NCI-H226 (cell line): Measurements from ENCODE around the gene PICALM.
A peak's percentile ranks its signal among the peaks of the same experiment; 100 is the strongest.

Source experiments
- DNase-seq: peaks from one replicate; pipeline ENCODE4 v3.0.0-alpha.2; 2015

PICALM gene

DNA sequence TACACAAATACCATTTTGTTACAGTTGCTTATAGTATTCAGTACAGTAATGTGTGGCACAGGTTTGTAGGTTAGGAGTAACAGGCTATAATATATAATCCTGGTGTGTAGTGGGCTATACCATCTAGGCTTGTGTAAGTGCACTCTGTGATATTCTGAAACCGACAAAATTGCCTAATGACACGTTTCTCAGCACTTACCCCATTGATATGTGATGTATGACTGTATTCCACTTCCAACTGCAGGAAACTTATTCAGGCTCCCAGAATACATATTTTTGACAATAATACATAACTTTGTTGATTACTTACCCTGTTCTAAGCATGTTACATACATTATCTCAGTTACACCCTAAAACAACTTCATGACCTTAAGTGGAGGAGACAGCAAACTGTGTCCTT is 5.1 kb upstream of the PICALM start:
- DNase-seq: no peak

DNA sequence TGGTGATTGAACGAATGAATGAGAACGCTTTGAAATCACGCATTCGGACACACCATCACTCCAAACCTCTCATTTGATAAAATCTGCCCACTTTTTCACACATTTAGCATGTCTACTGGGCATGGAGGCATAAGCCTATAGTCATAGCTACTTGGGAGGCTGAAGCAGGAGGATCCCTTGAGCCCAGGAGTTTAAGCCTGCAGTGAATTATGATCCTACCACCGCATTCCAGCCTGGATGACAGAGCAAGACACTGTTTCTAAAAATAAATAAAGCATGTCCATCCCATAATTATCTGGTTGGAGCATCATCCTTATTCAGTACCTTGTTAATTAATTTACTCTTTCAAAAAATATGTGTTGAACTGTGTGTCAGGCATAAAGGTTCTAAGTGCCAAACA is 3.3 kb upstream of the PICALM start:
- DNase-seq: no peak

DNA sequence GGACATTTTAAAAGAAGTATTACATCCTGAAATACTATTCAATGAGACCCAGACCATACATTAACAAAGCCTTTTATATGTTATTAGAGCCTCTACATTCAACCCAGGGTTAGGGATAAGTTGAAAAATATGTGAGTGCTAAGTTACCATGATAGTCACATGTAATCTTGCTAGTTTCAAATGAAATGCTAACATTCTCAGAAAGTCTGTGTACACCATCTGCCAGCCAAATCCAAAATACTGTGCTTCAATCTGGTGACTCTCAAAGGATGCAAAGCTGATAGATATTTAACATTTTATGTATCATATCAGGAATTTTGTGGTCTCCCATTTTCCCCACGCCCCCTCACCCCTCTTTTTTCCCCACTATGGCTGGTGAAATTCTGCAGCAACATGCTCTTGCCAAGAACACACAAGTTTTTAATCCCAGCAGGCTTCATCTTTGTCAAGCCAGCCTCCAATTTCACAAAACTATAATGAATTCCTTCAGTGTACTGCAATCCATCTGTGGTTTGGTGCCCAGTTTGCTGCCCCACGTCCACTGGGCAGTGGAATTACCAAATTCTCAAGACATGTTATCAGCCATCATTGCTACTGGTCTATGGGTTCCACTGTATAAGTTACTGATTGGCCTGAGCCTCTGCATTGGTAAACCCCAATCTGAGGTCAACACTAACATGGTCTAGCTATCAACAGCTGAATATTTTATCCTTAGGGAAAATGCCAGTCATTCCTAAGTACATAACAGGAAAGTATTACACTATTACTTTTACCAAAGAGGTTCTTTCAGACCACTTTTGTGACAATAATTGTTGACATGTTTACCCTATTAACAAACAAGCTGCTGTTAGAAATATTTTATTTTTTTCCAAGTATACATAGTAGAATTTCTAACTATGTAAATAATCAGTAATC is 1.5 kb upstream of the PICALM start:
- DNase-seq: peak; percentile 75

DNA sequence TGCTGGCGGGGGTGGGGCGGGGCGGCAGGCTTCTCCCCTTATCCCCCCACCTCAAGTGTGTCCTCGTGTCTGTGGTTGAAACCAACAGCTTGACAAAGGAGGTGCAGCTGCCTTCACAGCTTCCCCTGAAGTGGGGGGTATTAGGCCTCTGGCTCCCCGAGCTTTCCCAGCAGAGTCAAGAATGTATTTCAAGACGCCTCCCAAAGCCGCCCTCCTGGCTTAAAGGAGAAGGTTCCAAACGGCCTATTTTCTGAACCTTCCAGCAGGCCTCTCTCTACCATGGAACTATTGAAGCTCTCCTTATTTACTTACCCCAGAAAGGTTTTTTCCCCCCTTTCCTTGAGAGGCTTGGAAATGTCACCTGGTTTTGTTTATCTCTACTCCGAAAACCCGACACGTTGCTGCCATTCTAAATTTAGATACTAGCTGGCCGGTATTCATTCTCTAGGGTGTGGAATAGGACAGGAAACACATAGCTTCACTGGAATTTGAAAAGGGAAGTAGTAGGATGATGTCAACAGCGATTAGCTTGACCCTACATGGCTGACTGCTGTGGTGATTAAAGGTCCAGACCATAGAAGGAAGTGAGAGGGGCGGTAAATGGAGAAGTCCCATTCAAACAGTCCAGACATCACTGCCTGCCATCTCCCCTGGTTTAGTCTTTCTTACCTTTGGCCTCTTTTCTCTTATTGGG is 671 bp upstream of the PICALM start:
- peak; percentile 94 for DNase-seq

DNA sequence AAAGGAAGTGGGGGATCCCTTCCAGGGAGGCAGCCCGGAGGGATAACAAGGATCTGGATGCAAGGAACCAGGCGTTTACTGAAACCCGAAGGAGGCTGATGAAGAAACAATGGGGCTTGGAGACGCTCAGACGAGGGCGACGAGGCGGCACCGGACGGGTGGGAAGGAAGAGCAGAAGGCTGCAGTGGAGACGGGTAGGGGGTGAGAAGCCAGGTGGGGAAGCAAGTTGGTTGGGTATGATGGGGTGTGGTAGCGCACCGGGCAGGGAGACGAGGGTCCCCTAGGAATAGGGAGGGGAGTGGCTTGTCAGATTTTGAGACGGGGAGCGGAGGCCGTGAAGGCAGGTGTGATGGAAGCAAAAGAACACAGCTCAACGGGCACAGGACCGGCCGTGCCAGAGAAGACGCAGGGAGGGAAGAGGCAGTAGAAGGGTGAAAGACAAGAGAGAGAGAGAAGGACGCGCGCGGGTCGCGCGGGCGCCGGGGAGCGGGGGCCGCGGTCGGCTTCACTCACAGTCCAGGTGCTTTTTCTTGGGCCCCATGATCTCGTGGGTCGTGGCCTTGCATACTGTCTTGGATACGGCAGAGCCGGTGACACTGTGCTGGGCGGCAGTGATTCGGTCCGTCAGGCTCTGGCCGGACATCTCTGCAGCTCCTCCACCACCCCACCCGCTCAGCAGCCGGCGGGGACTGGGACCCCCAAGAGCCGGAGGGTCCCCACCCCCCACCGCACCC is 579 bp downstream of the PICALM start:
- DNase-seq: peak; percentile 31

DNA sequence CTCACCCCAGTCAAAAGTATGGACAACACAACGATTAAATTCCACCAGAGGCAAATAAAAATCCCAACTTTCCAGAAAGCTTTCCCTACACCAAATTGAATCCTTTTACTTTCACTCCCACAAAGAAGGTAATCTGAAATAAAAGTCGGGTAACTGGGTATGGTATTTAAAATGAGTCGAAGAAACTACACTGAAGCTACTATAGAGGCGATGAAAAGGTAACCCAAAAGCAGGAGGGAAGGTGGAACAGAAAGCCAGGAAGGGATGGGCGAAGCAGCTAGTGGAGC is 1.1 kb downstream of the PICALM start:
- DNase-seq: no peak

DNA sequence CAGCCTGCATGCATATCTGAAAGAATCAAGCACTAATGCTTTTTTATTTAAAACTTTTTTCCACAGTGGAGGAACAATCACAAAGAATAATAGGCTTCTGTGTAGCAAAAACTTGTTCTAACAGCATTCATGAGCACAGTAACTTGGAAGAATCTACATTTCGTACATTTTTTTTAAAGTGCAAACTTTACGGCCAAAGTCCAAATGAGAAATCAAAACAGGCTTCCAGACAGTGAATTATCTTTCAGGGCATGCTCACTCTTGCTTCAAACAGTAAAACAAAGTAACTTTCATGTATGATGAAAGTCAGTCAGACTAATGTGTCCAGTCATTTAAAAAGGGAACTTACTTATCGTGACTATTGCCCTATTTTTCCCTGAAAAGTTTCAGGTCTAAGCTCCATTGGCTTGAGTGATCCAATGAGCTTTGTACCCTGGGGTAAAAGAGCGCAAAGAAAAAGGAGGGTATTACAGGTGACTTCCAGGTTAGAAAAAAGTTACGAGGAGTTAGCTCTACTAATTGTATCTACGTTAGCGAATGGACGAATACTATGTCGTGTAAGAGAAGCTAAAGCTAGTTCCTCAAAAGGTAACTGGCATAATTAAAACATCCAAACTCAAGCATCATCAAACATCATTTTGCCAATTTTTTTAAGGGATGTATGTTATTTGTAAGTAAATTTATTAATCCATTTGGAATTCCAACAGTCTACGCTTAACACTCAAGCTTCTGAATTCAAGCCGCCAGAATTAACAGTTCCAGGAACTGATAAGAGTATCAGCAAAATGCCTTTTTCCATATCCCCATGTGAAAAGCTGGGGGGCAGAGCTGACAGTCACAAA is 1.7 kb downstream of the PICALM start:
- no peak for DNase-seq

DNA sequence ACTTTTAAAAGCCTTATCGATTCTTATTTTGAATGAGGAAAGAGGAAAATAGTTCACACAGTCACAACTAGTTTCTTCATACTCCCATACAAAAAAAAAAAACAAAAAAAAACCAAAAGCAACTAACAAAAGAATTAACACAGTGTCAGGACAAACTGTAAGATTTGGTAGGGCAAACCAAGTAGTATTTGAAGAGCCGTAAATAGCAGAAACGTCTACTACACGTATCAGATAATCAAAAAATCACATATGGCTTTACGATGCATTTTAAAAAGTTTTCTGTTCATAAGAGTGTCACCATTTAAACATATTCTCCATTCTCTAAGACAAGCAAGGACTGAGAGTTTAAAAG is 2.3 kb downstream of the PICALM start:
- DNase-seq: no peak

DNA sequence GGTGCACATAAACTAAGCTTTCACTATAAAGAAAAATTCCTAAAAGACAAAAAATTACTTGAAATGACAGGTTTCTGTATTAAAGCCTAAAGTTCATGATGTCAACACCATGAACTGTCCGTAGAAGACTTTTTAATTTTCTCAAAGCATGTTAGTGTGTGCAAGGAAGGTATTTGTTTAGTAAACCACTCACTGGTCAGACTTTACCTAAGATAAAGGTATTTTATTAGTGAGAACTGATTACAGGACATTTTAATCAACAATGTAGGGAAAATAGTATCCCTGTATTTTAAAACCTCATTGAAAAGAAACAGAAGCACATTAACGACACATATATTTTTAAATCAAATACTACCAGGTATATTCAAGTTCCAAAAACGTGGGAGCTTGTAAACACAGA is 2.9 kb downstream of the PICALM start:
- DNase-seq: no peak

DNA sequence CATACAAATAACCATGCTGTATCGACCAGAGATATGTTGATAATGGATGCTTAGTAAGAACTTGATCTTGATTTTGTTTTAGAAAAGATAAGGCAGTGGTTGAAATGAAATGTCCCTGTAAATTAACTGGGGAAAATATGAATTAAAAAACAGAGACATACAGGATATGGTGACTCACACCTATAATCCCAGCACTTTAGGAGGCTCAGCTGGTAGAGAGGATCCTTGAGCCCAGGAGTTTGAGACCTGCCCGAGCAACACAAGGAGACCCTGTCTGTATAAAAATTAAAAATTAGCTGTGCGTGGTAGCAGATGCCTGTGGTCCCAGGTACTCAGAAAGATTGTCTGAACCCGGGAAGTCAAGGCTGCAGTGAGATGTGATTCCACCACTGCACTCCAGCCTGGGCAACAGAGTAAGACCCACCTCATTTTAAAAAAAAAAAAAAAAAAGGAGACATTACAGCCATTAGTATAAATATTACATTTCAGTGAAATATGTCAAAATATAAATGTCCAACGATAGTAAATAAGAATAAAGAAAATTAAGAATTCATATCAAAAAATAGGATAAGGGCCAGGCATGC is 4.6 kb downstream of the PICALM start:
- peak; percentile 65 for DNase-seq

DNA sequence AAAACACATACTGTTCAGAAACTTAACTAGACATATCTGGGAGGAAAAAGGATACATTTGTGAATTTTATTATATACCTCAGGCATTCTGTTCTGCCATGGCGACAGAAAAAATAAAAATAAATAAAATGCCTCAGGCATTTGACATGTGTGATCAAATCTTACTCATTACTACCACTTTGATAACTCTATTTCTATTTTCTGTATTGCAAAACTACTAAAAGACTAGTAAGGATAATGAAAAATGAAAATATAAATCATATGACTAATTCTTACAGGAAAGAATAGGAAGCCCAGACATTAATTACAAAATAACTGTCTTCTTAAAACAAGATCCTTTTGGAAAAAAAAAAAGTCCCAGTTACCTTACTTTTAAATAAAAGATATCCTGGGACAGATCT is 5.3 kb downstream of the PICALM start:
- DNase-seq: peak; percentile 62

DNA sequence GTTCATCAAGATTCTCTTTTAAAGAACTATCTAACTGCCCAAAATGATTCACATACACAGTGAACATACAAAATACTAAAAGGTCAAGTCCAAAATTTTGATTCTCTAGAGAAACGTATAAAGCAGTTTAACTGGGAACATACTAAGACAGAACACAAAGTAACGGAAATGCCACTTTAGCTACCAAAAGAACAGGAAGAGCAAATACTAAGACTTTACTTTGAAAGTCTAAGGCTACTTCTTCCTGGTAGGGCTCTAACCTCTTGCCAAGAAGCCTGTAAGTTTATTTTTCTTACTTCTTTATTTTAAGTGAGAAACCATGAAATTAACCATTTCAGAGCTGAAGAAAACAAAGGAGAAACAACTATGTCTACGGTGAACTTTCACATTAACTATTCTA is 6.2 kb downstream of the PICALM start:
- DNase-seq: no peak

DNA sequence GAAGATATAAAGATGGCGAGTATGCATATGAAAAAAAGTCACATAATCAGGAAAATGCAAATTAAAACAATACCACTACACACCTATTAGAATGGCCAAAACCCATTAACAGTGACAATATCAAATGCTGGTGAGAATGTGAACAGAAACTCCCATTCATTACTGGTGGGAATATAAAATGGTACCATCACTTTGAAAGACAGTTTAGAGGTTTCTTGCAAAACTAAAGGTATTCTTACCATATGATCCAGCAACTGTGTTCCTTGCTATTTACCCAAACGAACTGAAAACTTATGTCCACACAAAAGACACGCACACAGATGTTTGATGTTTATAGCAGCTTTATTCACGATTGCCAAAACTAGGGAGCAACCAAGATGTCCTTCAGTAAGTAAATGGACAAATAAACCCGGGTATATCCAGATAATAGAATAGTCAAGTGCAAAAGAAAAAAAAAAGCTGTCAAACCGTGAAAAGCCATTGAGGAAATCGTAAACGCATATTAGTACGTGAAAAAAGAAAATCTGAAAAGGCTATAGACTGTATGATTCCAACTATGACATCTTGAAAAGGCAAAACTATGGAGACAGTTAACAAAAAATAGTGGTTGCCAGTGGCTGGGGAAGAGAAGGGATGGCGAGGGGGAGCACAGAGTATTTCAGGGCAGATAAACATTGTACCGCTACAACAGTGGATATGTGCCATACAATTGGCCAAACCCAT is 7.2 kb downstream of the PICALM start:
- DNase-seq: no peak

DNA sequence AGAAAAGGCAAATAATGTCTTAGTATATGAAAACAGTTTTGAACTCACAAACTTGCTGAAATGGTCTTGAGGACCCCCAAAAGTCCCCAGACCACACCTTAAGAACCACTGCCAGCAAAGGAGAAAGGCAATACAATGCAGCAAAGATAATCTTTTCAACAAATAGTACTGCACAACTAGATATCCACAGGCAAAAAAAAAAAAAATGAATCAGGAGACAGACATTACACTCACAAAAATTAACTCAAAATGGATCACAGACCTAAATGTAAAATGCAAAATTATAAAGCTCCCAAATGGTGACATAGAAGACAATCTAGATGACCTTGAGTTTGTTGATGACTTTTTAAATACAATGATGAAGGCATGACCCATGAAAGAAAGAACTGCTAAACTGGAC is 8.3 kb downstream of the PICALM start:
- DNase-seq: no peak

DNA sequence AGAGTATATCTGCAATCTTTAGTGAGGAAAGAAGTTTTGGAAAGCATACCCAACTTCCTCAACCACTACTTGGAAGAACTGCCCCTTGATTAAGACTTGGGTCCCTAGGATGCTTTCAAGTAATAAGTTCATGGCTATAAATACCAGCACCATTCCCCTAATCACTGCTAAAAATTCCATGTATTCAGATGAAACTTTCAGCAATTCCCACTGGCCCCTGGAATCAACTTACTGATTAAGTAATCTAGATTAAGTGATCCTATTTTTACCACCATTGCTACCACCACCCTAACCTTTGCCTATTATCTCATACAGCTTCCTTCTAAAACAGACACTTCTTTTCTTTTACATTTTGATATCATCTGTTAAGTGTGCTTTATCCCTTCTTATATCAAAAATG is 10.5 kb downstream of the PICALM start:
- DNase-seq: no peak

DNA sequence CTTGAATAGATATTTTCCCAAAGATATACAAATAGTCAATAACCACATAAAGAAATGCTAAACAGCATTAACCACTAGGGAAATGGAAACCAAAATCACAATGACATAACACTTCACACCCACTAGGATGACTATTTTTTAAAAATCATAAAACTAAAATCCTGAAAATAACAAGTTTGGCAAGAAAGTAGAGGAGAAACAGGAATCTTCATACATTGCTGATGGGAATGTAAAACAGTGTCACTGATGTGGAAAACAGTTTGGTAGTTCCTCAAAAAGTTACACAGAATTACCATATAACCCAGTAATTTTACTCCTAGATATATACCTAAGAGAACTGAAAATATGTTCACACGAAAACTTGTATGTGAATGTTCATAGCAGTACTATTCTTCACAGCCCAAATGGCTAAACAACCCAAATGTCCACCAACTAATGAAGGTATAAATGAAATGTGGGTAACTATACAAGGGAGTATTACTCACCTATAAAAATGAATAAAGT is 12.5 kb downstream of the PICALM start:
- DNase-seq: no peak

DNA sequence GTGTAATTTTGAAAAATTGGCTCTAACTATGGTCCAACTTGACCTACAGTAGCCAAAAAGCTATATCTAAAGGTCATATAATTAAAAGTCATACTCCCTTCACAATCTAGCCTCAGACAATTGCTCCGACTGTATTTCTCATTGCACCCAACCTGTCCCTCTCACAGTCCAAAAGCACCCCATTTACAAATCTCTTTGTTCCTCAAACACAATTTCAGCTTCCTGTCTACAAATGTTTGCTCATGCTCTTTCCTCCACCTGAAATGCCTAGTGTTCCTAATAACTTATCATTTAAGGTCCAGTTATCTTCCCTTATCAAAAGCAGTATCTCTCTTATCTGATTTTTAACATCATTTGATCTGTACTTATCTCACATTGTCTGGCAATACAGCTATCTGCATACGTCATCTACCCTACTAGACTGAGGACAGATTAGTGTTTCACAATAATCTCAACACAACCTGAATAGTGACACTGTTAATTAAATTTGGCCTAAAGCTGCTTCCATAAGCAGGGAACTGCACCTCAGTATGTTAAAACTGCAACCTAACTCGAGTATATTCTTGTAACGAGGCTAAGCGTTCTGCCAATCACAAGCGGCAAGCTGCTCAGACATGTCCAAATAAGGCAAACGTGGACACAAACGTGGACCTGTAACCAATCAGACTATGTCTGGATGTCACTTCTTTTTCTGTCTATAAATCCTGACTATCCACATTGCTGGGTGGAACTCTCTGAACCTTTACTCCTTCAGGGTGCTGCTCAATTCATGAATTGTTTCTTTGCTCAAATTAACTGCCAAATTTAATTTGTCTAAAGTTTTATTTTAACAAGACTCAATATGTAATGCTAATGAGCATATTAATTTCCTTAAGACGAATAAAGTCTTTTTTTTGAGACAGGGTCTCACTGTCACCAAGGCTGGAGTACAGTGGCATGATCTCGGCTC is 15.9 kb downstream of the PICALM start:
- DNase-seq: no peak

DNA sequence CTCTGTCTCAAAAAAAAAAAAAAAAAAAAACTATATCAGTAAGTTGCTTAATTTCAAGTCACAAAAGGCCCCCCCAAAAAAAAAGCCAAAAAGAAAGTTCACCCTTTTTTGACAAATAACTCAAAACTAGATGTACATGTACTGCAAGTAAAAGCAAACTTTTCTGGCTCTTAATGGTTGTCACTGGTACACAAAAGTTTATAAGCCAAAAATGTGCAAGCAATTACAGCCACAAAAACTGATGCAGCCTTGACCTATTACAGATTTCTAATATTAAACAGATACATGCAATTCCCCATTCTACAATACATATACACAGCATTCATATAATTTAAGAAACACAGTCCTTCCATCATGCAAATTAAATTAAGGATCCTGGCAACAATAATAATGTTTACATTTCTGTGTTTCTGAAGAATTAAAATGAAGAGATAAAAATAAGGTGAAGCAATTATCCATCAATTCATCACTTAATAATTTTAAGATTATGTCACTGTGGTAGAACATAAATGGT is 18.6 kb downstream of the PICALM start:
- no peak for DNase-seq

DNA sequence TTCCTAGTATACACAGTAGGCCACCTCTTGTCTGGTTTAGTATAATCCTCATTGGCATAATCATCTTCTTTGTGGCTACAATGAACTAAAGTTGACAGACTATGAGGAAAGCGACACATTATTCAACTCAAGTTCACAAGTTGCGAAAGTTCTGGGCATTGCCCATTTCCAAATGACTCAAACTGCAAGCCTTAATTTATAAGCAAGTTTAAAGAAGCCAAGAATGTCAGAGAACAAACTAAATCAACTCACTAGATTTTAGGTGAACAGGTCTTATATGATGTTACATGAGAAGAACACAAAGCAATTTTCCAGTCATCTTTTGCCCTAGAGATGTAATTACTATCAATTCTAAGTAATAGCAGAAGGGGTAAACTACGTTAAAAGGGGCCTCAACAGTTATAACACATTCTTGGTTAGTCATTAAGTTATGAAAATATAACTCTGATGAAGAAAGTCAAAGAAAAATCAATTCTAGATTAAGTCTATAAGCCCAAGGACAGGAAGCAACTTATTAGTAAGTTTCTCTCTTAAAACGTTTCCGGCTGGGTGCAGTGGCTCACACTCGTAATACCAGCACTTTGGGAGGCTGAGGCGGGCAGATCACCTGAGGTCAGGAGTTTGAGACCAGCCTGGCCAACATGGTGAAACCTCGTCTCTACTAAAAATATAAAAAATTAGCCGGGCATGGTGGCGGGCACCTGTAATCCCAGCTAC is 21.5 kb downstream of the PICALM start:
- DNase-seq: peak; percentile 70

DNA sequence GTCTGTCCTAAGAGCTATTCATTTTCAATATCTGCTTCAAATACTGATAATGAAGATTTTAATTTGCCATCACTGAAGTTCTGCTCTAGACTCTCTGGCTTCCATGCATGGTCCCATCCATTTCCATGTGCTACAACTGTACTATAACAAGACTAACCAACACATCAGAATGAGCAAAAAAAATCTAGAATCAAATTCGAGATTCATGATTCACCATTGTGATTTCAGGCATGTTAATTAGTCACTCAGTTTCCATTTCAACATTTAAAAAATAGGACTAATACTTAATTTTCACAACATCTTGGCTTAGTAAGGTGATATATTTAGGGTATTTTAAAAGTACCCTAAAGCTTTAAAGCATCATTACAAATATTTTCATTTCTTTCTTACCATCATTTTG is 22.8 kb downstream of the PICALM start:
- no peak for DNase-seq
